Thyroid gland (tissue), 4 donors: ENCODE results near the gene FMNL3. TPM values are rescaled to one million over a fixed set of nuclear protein-coding genes. Genes with fewer than 3 reads are reported as not detected.

Experiments used
- DNase-seq, 2 donors: peaks; one replicate each; pipeline ENCODE4 v3.0.0-alpha.2; 2019
- H3K27ac ChIP-seq, 3 donors: fragments of 200-600 bp; sonication (generic); 1 replicate in 2 of 3; 2 replicates in 1 of 3; pipeline ENCODE4 v1.5.1; 2016 to 2019; ENCODE audit warnings: mild to moderate bottlenecking in 1 of 3, moderate library complexity in 1 of 3
- H3K27me3 ChIP-seq: fragments of 200-600 bp; sonication (generic); one replicate; pipeline ENCODE4 v1.5.1; 2019
- H3K36me3 ChIP-seq, 2 donors: fragments of 200-600 bp; sonication (generic); one replicate each; pipeline ENCODE4 v1.5.1; 2016 to 2019
- H3K4me1 ChIP-seq, 2 donors: fragments of 200-600 bp; sonication (generic); one replicate each; pipeline ENCODE4 v1.5.1; 2017 to 2019
- H3K4me3 ChIP-seq, 3 donors: fragments of 200-600 bp; sonication (generic); replicated peaks in 1 of 3; 1 replicate in 2 of 3; 2 replicates in 1 of 3; pipeline ENCODE4 v1.5.1; 2016; ENCODE audit warnings: mild to moderate bottlenecking in 1 of 3
- H3K9me3 ChIP-seq: fragments of 200-600 bp; sonication (generic); one replicate; pipeline ENCODE4 v1.5.1; 2017
- CTCF ChIP-seq, 6 experiments: fragments of 200-600 bp in 3 of 6; fragments of 450-650 bp in 3 of 6; sonication (generic) in 3 of 6; IDR thresholded peaks; one replicate each; pipeline ENCODE4 v1.5.1; 2016 to 2019; ENCODE audit warnings: antibody characterized with exemption in 6 of 6, mild to moderate bottlenecking in 2 of 6, inconsistent platforms in 1 of 6, moderate library complexity in 1 of 6
- POLR2A ChIP-seq, 2 donors: fragments of 450-650 bp; IDR thresholded peaks; one replicate each; pipeline ENCODE4 v1.6.1; 2017; ENCODE audit warnings: antibody characterized with exemption in 2 of 2, mild to moderate bottlenecking in 2 of 2, moderate library complexity in 1 of 2
- WGBS, 2 donors: methylation state at CpG; one replicate each; pipeline ENCODE4 v1.1.5; 2017; 5-methylcytosine and 5-hydroxymethylcytosine counted together
- intact Hi-C: fragments of 100-400 bp; cut with DNase I; formaldehyde crosslinking; loops from one replicate; pipeline ENCODE4 v1.15.1; 2023
- total RNA-seq, 4 donors: library from RNA; depleted of rRNA; stranded (reverse); fragments of >200 nt; gene quantifications; one replicate each; pipeline ENCODE4 v1.2.3, GENCODE V29; 2016

FMNL3 gene
- total RNA-seq, 4 donors from 2014 or later, result 30.9 to 41.8 (median 35.1) TPM

- TF ChIP-seq POLR2A (IDR thresholded peaks at IDR 0.05) (no peak), CTCF (IDR thresholded peaks at IDR 0.05) (no peak)
- H3K36me3 ChIP-seq, result peaks cover 0 to 16% of the 10 kb centered on the region in 2 donors
- WGBS, 2 donors, result 66 to 73% methylated on average over 13 of the region's 13 CpGs
- DNase-seq, result no peak
- no peaks in the 10 kb centered on the region for H3K27me3 ChIP-seq
- intact Hi-C loops, result no loop called here
- no peaks in the 10 kb centered on the region for H3K9me3 ChIP-seq
- no peak overlapping the region for H3K27ac ChIP-seq
- H3K4me1 ChIP-seq, result peaks cover 0 to 12% of the 10 kb centered on the region in 2 donors
- no peak overlapping the region for H3K4me3 ChIP-seq
These were observed 70.6 kb downstream of the FMNL3 start for GRCh38 chr12:49636574-49636973.

GRCh38 chr12:49635656-49636055, 71.5 kb downstream of the FMNL3 start:
- no peaks in the 10 kb centered on the region for H3K9me3 ChIP-seq
- no peak for DNase-seq
- H3K27me3 ChIP-seq, result no peaks in the 10 kb centered on the region
- H3K27ac ChIP-seq, result no peak overlapping the region
- peaks cover 0 to 12% of the 10 kb centered on the region in 2 donors for H3K4me1 ChIP-seq
- intact Hi-C loops, result no loop called here
- H3K36me3 ChIP-seq, result peaks cover 0 to 16% of the 10 kb centered on the region in 2 donors
- WGBS, 2 donors, result 90 to 98% methylated on average over 3 to 4 of the region's 4 CpGs
- no peak for TF ChIP-seq CTCF (IDR thresholded peaks at IDR 0.05)
- H3K4me3 ChIP-seq, result no peak overlapping the region

- WGBS, 2 donors, result 88 to 92% methylated on average over 9 of the region's 9 CpGs
- Histone ChIP-seq H3K27me3 (no peaks in the 10 kb centered on the region), H3K36me3 (peaks cover 0 to 16% of the 10 kb centered on the region in 2 donors), H3K9me3 (no peaks in the 10 kb centered on the region), H3K4me3 (no peak overlapping the region), H3K4me1 (peaks cover 0 to 12% of the 10 kb centered on the region in 2 donors), H3K27ac (no peak overlapping the region)
- intact Hi-C loops, result no loop called here
- TF ChIP-seq CTCF (IDR thresholded peaks at IDR 0.05), result no peak
- TF ChIP-seq POLR2A (IDR thresholded peaks at IDR 0.05), result no peak
- no peak for DNase-seq
These were observed 72.2 kb downstream of the FMNL3 start for GRCh38 chr12:49635036-49635435.

- no peak for DNase-seq
- TF ChIP-seq CTCF (IDR thresholded peaks at IDR 0.05) (no peak), POLR2A (IDR thresholded peaks at IDR 0.05) (no peak)
- no peaks in the 10 kb centered on the region for H3K9me3 ChIP-seq
- peaks cover 0 to 16% of the 10 kb centered on the region in 2 donors for H3K36me3 ChIP-seq
- H3K4me1 ChIP-seq, result peaks cover 0 to 12% of the 10 kb centered on the region in 2 donors
- H3K27me3 ChIP-seq, result no peaks in the 10 kb centered on the region
- no peak overlapping the region for H3K4me3 ChIP-seq
- H3K27ac ChIP-seq, result no peak overlapping the region
- 100% methylated on average over 2 of the region's 2 CpGs for WGBS, 2 donors
- intact Hi-C loops, result no loop called here
These were observed 73.4 kb downstream of the FMNL3 start for GRCh38 chr12:49633703-49634345.

GRCh38 chr12:49632986-49633702, 74.1 kb downstream of the FMNL3 start:
- no peak for DNase-seq
- H3K36me3 ChIP-seq, result peaks cover 0 to 16% of the 10 kb centered on the region in 2 donors
- H3K4me1 ChIP-seq, result peaks cover 0 to 12% of the 10 kb centered on the region in 2 donors
- H3K27ac ChIP-seq, result no peak overlapping the region
- H3K4me3 ChIP-seq, result no peak overlapping the region
- H3K9me3 ChIP-seq, result no peaks in the 10 kb centered on the region
- H3K27me3 ChIP-seq, result no peaks in the 10 kb centered on the region
- intact Hi-C loops, result no loop called here
- no peak for TF ChIP-seq POLR2A (IDR thresholded peaks at IDR 0.05)
- TF ChIP-seq CTCF (IDR thresholded peaks at IDR 0.05), result no peak
- 82 to 89% methylated on average over 7 to 8 of the region's 8 CpGs for whole genome bisulfite sequencing, 2 donors
